ENCODE data around the gene CACNA1F.

The CACNA1F gene

GRCh38 chrX:49197543-49198087 lies 35.5 kb downstream of the CACNA1F start:
- Histone ChIP-seq H2AFZ (ENCODE audit: low read depth, low read length, severe bottlenecking) (no peak overlapping the region), H3K9me3 (ENCODE audit: insufficient read depth, low read length) (no peaks in the 10 kb centered on the region), H3K27ac (ENCODE audit: low read depth, low read length) (no peak overlapping the region), H3K27me3 (ENCODE audit: low read length) (no peaks in the 10 kb centered on the region), H3K9ac (ENCODE audit: low read length) (no peak overlapping the region), H3K79me2 (ENCODE audit: insufficient read depth, low read length) (no peaks in the 10 kb centered on the region), H3K4me3 (ENCODE audit: insufficient read depth, low read length, poor library complexity, severe bottlenecking) (no peak overlapping the region), H4K20me1 (ENCODE audit: low read depth, low read length) (no peaks in the 10 kb centered on the region), H3K9me2 (replicated peaks; ENCODE audit: insufficient read depth, low read length) (no peaks in the 10 kb centered on the region), H3K4me2 (ENCODE audit: low read depth, low read length, poor library complexity, severe bottlenecking) (no peak overlapping the region), H3F3A (ENCODE audit: insufficient read depth) (no peaks in the 10 kb centered on the region), H3K36me3 (ENCODE audit: low read length) (no peaks in the 10 kb centered on the region)
- TF ChIP-seq CTCF (IDR thresholded peaks at IDR 0.05; ENCODE audit: insufficient read depth, low read length, poor library complexity, severe bottlenecking) (no peak), EZH2phosphoT487 (conservative IDR thresholded peaks at IDR 0.05; ENCODE audit: low read length) (no peak)

- Histone ChIP-seq H3K9me2 (replicated peaks; ENCODE audit: insufficient read depth, low read length) (no peaks in the 10 kb centered on the region), H3K9me3 (ENCODE audit: insufficient read depth, low read length) (no peaks in the 10 kb centered on the region), H3K36me3 (ENCODE audit: low read length) (no peaks in the 10 kb centered on the region), H2AFZ (ENCODE audit: low read depth, low read length, severe bottlenecking) (no peak overlapping the region), H3F3A (ENCODE audit: insufficient read depth) (peaks cover 9% of the 10 kb centered on the region; the same call in 1 of the 2 replicates), H3K79me2 (ENCODE audit: insufficient read depth, low read length) (no peaks in the 10 kb centered on the region), H3K9ac (ENCODE audit: low read length) (no peak overlapping the region), H3K27ac (ENCODE audit: low read depth, low read length) (no peak overlapping the region), H3K4me3 (ENCODE audit: insufficient read depth, low read length, poor library complexity, severe bottlenecking) (no peak overlapping the region), H3K4me2 (ENCODE audit: low read depth, low read length, poor library complexity, severe bottlenecking) (no peak overlapping the region), H3K27me3 (ENCODE audit: low read length) (no peaks in the 10 kb centered on the region), H4K20me1 (ENCODE audit: low read depth, low read length) (no peaks in the 10 kb centered on the region)
- TF ChIP-seq CTCF (IDR thresholded peaks at IDR 0.05; ENCODE audit: insufficient read depth, low read length, poor library complexity, severe bottlenecking) (no peak), EZH2phosphoT487 (conservative IDR thresholded peaks at IDR 0.05; ENCODE audit: low read length) (no peak)
Measured at GRCh38 chrX:49193542-49193964, 39.6 kb downstream of the CACNA1F start.

- Histone ChIP-seq H3K4me3 (ENCODE audit: insufficient read depth, low read length, poor library complexity, severe bottlenecking) (no peak overlapping the region), H3F3A (ENCODE audit: insufficient read depth) (peaks cover 9% of the 10 kb centered on the region; the same call in 1 of the 2 replicates), H3K79me2 (ENCODE audit: insufficient read depth, low read length) (no peaks in the 10 kb centered on the region), H3K9ac (ENCODE audit: low read length) (no peak overlapping the region), H3K27ac (ENCODE audit: low read depth, low read length) (no peak overlapping the region), H3K9me2 (replicated peaks; ENCODE audit: insufficient read depth, low read length) (no peaks in the 10 kb centered on the region), H3K36me3 (ENCODE audit: low read length) (no peaks in the 10 kb centered on the region), H3K4me2 (ENCODE audit: low read depth, low read length, poor library complexity, severe bottlenecking) (no peak overlapping the region), H4K20me1 (ENCODE audit: low read depth, low read length) (no peaks in the 10 kb centered on the region), H3K9me3 (ENCODE audit: insufficient read depth, low read length) (no peaks in the 10 kb centered on the region), H3K27me3 (ENCODE audit: low read length) (no peaks in the 10 kb centered on the region), H2AFZ (ENCODE audit: low read depth, low read length, severe bottlenecking) (no peak overlapping the region)
- TF ChIP-seq EZH2phosphoT487 (conservative IDR thresholded peaks at IDR 0.05; ENCODE audit: low read length): no peak
- TF ChIP-seq CTCF (IDR thresholded peaks at IDR 0.05; ENCODE audit: insufficient read depth, low read length, poor library complexity, severe bottlenecking): peak; percentile 55
Measured at GRCh38 chrX:49192722-49193328, 40.3 kb downstream of the CACNA1F start.

All from SU-DHL-6 (cell line).